ENCODE results near the gene NLRP2B.

The NLRP2B gene

DNA sequence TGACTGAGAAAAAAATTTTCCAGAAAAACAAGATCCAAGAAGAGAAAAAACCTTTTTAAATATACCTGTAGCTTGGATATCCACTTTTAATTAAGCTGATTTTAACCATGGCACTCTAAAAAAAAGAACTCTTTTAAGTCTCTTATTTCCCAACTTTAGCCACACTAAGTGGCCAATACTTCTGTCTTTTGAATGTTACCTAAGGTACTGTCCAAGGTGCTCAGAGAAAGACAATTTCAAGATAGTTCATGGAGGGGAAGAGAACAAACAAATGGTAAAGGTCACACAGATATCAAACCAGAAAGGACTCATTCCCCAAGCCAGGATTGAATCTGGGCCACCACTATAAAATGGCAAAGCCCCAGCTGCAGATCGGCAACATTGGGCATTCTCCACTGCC lies 10.1 kb downstream of the NLRP2B start:
- H3K27ac ChIP-seq = no peak overlapping the region
- TF ChIP-seq ZFX (IDR thresholded peaks at IDR 0.05; ENCODE audit: borderline replicate concordance) = no peak
- TF ChIP-seq, protein P1, sequence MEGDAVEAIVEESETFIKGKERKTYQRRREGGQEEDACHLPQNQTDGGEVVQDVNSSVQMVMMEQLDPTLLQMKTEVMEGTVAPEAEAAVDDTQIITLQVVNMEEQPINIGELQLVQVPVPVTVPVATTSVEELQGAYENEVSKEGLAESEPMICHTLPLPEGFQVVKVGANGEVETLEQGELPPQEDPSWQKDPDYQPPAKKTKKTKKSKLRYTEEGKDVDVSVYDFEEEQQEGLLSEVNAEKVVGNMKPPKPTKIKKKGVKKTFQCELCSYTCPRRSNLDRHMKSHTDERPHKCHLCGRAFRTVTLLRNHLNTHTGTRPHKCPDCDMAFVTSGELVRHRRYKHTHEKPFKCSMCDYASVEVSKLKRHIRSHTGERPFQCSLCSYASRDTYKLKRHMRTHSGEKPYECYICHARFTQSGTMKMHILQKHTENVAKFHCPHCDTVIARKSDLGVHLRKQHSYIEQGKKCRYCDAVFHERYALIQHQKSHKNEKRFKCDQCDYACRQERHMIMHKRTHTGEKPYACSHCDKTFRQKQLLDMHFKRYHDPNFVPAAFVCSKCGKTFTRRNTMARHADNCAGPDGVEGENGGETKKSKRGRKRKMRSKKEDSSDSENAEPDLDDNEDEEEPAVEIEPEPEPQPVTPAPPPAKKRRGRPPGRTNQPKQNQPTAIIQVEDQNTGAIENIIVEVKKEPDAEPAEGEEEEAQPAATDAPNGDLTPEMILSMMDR (IDR thresholded peaks at IDR 0.05) = no peak

DNA sequence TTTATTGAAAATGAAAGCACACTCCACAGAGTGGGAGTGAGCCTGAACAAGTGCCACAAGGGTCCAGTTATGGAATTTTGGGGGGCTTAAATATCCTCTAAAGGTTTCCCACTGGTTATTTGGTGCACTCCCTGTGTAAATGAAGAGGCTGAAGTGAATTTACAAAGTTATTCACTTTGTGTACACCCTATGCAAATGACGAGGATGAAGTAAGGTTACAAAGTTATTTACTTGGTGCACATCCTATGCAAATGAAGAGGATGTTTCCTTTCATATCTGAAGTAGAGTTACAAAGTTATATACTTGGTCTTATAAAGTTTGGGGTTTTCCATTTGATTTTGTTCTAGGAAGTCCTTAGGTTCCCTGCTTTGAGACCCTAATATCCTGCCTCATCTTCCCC lies 13.1 kb downstream of the NLRP2B start:
- H3K27ac ChIP-seq = no peak overlapping the region
- TF ChIP-seq ZFX (IDR thresholded peaks at IDR 0.05; ENCODE audit: borderline replicate concordance) = no peak
- TF ChIP-seq, protein P1 (IDR thresholded peaks at IDR 0.05) = no peak

DNA sequence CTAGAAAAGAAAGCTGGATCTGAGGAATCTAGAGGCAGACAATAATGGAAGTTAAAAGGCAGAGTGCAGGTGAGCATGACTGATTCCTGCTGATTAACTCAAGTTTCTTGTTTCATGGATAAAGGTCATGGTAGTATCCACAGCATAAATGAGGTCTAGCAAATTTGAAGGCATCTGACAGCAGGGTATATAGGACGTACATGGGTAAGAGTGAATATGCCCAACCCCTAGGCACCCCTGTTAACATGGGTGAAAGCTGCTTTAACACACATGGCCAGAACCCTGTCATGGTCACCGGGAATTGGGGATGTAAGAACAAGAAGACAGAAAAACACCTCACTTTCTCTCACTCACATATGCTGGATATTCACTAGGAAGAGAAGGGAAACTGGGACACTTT lies 25.0 kb downstream of the NLRP2B start:
- TF ChIP-seq, protein P1 (IDR thresholded peaks at IDR 0.05) = no peak
- no peak for TF ChIP-seq ZFX (IDR thresholded peaks at IDR 0.05; ENCODE audit: borderline replicate concordance)
- no peak overlapping the region for H3K27ac ChIP-seq

DNA sequence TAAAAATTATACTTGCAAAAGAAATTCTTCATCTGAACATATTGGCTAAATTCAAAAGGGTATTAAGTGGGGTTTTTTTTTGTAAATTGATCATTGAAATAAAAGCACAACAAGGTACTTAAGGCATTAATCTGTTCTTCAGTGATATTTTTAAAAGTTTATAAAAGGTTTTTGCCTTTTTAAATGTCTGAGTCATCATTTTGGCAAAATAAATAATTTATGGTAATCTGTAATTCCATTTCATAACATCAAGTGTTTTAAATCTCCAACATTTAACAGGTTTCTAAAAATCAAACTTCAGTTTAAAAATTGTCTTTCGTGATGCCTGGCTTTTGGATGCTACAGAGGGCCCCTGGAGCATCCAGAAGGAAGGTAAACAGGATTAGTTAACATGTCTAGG lies 27.4 kb downstream of the NLRP2B start:
- no peak overlapping the region for H3K27ac ChIP-seq
- no peak for TF ChIP-seq ZFX (IDR thresholded peaks at IDR 0.05; ENCODE audit: borderline replicate concordance)
- TF ChIP-seq, protein P1 (IDR thresholded peaks at IDR 0.05) = no peak

DNA sequence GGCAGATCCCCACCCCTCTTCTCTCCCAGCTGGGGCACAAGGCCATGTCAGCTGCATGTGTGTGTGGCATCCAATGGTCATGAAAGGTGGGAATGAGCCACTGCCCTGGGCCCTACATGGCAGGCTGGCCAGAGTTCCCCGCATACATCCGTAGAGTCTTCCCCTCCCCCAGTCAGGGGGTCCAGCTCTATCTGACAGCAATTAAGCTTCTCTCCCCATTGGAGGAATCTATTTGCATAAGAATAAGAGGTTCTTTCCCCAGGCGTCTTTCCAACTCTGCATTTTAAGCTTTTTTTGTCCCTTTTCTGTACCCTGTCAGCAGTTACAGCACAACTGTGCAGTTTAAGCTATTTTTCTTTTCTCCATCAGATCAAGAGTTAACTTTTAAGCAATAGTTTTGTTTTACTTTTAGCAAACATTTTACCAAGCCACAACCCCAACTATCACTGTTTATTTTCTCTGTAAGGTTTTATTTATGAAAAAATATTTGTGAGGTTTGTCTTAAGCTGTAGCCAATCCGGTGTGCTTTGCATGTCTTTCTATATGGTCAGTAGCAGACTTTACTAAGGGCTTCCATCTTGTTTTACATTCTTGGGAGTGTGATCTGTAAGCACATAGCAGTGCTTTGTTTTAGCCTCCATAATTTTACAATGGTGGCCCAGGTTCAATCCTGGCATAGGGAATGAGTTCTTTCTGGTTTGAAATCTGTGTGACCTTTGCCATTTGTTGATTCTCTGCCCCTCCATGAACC lies 28.7 kb downstream of the NLRP2B start:
- TF ChIP-seq, protein P1 (IDR thresholded peaks at IDR 0.05) = no peak
- no peak for TF ChIP-seq ZFX (IDR thresholded peaks at IDR 0.05; ENCODE audit: borderline replicate concordance)
- no peak overlapping the region for H3K27ac ChIP-seq

DNA sequence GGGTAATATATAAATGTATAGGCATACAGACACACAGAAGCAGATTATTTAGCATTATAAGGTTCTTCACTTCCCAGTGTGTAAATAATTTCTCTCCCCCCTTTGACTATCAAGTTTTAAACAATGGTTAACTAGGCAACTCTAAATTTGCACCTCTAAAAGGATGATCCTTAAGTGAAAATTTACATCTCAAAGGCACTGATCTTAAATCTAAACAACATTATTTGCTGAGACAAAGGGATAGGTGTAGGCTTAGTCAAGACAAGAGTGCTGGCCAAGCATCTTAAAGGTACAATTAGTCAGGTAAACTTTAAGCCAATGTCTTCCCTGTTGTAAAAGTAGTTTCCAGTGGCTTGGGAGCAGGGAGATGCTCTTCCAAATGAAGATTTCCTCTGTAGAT lies 33.0 kb downstream of the NLRP2B start:
- TF ChIP-seq ZFX (IDR thresholded peaks at IDR 0.05; ENCODE audit: borderline replicate concordance) = no peak
- TF ChIP-seq, protein P1 (IDR thresholded peaks at IDR 0.05) = no peak
- H3K27ac ChIP-seq = no peak overlapping the region

DNA sequence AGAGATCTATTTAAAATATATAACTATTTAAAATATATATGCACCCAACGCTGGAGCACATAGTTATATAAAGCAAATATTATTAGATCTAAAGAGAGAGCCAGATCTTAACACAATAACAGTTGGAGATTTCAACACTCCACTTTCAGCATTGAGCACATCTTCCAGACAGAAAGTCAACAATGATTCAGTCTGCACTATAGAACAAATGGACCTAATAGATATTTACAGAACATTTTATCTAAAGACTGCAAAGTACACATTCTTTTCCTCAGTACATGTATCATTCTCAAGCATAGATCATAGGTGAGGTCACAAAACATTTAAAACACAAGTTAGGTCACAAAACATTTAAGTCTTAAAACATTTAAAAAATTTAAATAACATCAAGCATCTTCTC lies 36.4 kb downstream of the NLRP2B start:
- H3K27ac ChIP-seq = no peak overlapping the region
- no peak for TF ChIP-seq ZFX (IDR thresholded peaks at IDR 0.05; ENCODE audit: borderline replicate concordance)
- TF ChIP-seq, protein P1 (IDR thresholded peaks at IDR 0.05) = no peak

Measured in 22Rv1 (cell line).